Raji (cell line): ENCODE results near the gene CDCP1.

Experiments
- POLR2A ChIP-seq: IDR thresholded peaks from 2 replicates; pipeline ENCODE4 v1.6.1; 2011; ENCODE audit warnings: low read depth, low read length, control low read depth; ENCODE audit not compliant: insufficient read depth

The CDCP1 gene

GRCh38 chr3:45130476-45130875 lies 15.7 kb downstream of the CDCP1 start:
- no peak for TF ChIP-seq POLR2A

GRCh38 chr3:45128950-45129349 lies 17.2 kb downstream of the CDCP1 start:
- no peak for TF ChIP-seq POLR2A

- TF ChIP-seq POLR2A, result no peak
Observed at GRCh38 chr3:45127130-45127822, 18.9 kb downstream of the CDCP1 start.

GRCh38 chr3:45126730-45127129 lies 19.4 kb downstream of the CDCP1 start:
- no peak for TF ChIP-seq POLR2A

- no peak for TF ChIP-seq POLR2A
Observed at GRCh38 chr3:45125550-45126026, 20.6 kb downstream of the CDCP1 start.

GRCh38 chr3:45124956-45125355 lies 21.2 kb downstream of the CDCP1 start:
- TF ChIP-seq POLR2A, result no peak

- no peak for TF ChIP-seq POLR2A
Observed at GRCh38 chr3:45124352-45124751, 21.8 kb downstream of the CDCP1 start.

GRCh38 chr3:45123581-45124269 lies 22.5 kb downstream of the CDCP1 start:
- TF ChIP-seq POLR2A, result no peak

- no peak for TF ChIP-seq POLR2A
Observed at GRCh38 chr3:45123030-45123429, 23.1 kb downstream of the CDCP1 start.

GRCh38 chr3:45120359-45121158 lies 25.6 kb downstream of the CDCP1 start:
- no peak for TF ChIP-seq POLR2A

GRCh38 chr3:45119824-45120358 lies 26.3 kb downstream of the CDCP1 start:
- TF ChIP-seq POLR2A, result no peak

- TF ChIP-seq POLR2A, result no peak
Observed at GRCh38 chr3:45119376-45119775, 26.8 kb downstream of the CDCP1 start.

- TF ChIP-seq POLR2A, result no peak
Observed at GRCh38 chr3:45118615-45119071, 27.5 kb downstream of the CDCP1 start.

GRCh38 chr3:45116350-45116749 lies 29.8 kb downstream of the CDCP1 start:
- no peak for TF ChIP-seq POLR2A

GRCh38 chr3:45113625-45114050 lies 32.5 kb downstream of the CDCP1 start:
- TF ChIP-seq POLR2A, result no peak
